CD8-positive, alpha-beta memory T cell (primary cell): ENCODE data around the gene DLX3. TPM values are rescaled to one million over a fixed set of nuclear protein-coding genes. Genes with fewer than 3 reads are reported as not detected.

Source experiments
- CTCF ChIA-PET: fragments of 350-600 bp; sonication (Branson Sonifier 250); formaldehyde crosslinking; loops from one replicate; lab custom pipeline; 2021; ENCODE audit warnings: antibody characterized with exemption; lab: Charles Lee
- POLR2A ChIA-PET: fragments of 350-600 bp; sonication (Branson Sonifier 250); formaldehyde crosslinking; loops from one replicate; lab custom pipeline; 2021; ENCODE audit warnings: antibody characterized with exemption; lab: Charles Lee
- DNase-seq, 5 donors: peaks; one replicate each; pipeline versions ENCODE4 v3.0.0 to v3.0.0-alpha.2; 2020 to 2022; ENCODE audit warnings: mixed read lengths in 1 of 5
- H3K27ac ChIP-seq: one replicate; pipeline ENCODE4 v1.7.0; 2013; ENCODE audit warnings: low read depth, mild to moderate bottlenecking, low read length, moderate library complexity
- H3K27me3 ChIP-seq: 2 replicates; pipeline ENCODE4 v1.7.0; 2013; ENCODE audit warnings: low read length, mild to moderate bottlenecking; ENCODE audit not compliant: insufficient read depth, poor library complexity, severe bottlenecking
- H3K36me3 ChIP-seq: 2 replicates; pipeline ENCODE4 v1.7.0; 2013; ENCODE audit warnings: mild to moderate bottlenecking, low read length, moderate library complexity; ENCODE audit not compliant: insufficient read depth
- H3K4me1 ChIP-seq: 2 replicates; pipeline ENCODE4 v1.7.0; 2013; ENCODE audit warnings: mild to moderate bottlenecking, low read length, moderate library complexity; ENCODE audit not compliant: insufficient read depth
- H3K4me3 ChIP-seq: 2 replicates; pipeline ENCODE4 v1.7.0; 2013; ENCODE audit warnings: mild to moderate bottlenecking, low read length
- H3K9me3 ChIP-seq: 2 replicates; pipeline ENCODE4 v1.7.0; 2013; ENCODE audit warnings: mild to moderate bottlenecking, low read length
- H3K27ac Mint-ChIP-seq, 8 donors: one replicate each; pipeline ENCODE4 v1.8.0; 2020 to 2021; ENCODE audit warnings: mixed read lengths in 8 of 8, mild to moderate bottlenecking in 6 of 8, inconsistent platforms in 3 of 8, moderate library complexity in 3 of 8
- H3K27me3 Mint-ChIP-seq, 2 donors: one replicate each; pipeline ENCODE4 v1.8.0; 2020 to 2021; ENCODE audit warnings: mixed read lengths in 2 of 2, mild to moderate bottlenecking in 1 of 2, moderate library complexity in 1 of 2
- H3K36me3 Mint-ChIP-seq, 3 donors: one replicate each; pipeline ENCODE4 v1.8.0; 2020 to 2021; ENCODE audit warnings: mixed read lengths in 3 of 3, inconsistent platforms in 1 of 3, mild to moderate bottlenecking in 1 of 3
- H3K4me1 Mint-ChIP-seq, 3 donors: one replicate each; pipeline ENCODE4 v1.8.0; 2020 to 2021; ENCODE audit warnings: mixed read lengths in 3 of 3, inconsistent platforms in 1 of 3, mild to moderate bottlenecking in 1 of 3
- H3K4me3 Mint-ChIP-seq, 7 donors: one replicate each; pipeline ENCODE4 v1.8.0; 2020 to 2021; ENCODE audit warnings: mixed read lengths in 7 of 7, mild to moderate bottlenecking in 6 of 7, moderate library complexity in 4 of 7, inconsistent platforms in 2 of 7
- H3K9me3 Mint-ChIP-seq, 5 donors: one replicate each; pipeline ENCODE4 v1.8.0; 2020 to 2022; ENCODE audit warnings: mixed read lengths in 5 of 5, mild to moderate bottlenecking in 3 of 5, moderate library complexity in 2 of 5, inconsistent platforms in 1 of 5
- polyA plus RNA-seq: library from polyadenylated mRNA; unstranded; fragments of 300-500 nt; fragmentation: Illumina TruSeq; gene quantifications from one replicate; pipeline ENCODE4 v1.2.3, GENCODE V29; 2021
- total RNA-seq, 2 experiments: library from RNA; stranded (reverse); gene quantifications; one replicate each; pipeline ENCODE4 v1.2.3, GENCODE V29; 2021

Gene DLX3
- total and polyA plus RNA-seq, 3 experiments from 2014 or later, result 0.15 TPM; not detected in 2

GRCh38 chr17:50003911-50004310 is 8.9 kb upstream of the DLX3 start:
- ChIA-PET POLR2A (no interaction called here), CTCF (no interaction called here)
- Histone ChIP-seq H3K4me1 (no peaks in the 10 kb centered on the region), H3K36me3 (no peaks in the 10 kb centered on the region), H3K27me3 (peaks cover 20% of the 10 kb centered on the region), H3K27ac (no peak overlapping the region), H3K4me3 (no peak overlapping the region), H3K9me3 (no peaks in the 10 kb centered on the region)
- peaks cover 0 to 2% (median 2%) of the 10 kb centered on the region in 5 donors for H3K9me3 Mint-ChIP-seq
- no peak overlapping the region for H3K27ac Mint-ChIP-seq
- no peaks in the 10 kb centered on the region for H3K4me1 Mint-ChIP-seq
- DNase-seq, result no peak
- peaks cover 23 to 55% of the 10 kb centered on the region in 2 donors for H3K27me3 Mint-ChIP-seq
- H3K36me3 Mint-ChIP-seq, result no peaks in the 10 kb centered on the region
- no peak overlapping the region for H3K4me3 Mint-ChIP-seq

- Mint-ChIP-seq H3K9me3 (peaks cover 0 to 2% (median 0%) of the 10 kb centered on the region in 5 donors), H3K4me1 (peaks cover 21 to 35% (median 26%) of the 10 kb centered on the region in 3 donors), H3K27ac (no peak overlapping the region), H3K4me3 (no peak overlapping the region), H3K27me3 (peaks cover 52 to 80% of the 10 kb centered on the region in 2 donors), H3K36me3 (no peaks in the 10 kb centered on the region)
- H3K27ac ChIP-seq, result no peak overlapping the region
- ChIA-PET CTCF (interaction anchor here (0.5 to 7.3 kb wide), 34 partner anchors 9 to 584 kb away, joined by 3 to 159 read pairs (median 5); partner anchors contain the start of genes PDK2, PHB1 and SLC35B1), POLR2A (interaction anchor here (0.6 kb wide), 1 partner anchor 299 kb away, joined by 3 read pairs; no protein-coding TSS in a partner anchor)
- H3K4me1 ChIP-seq, result peaks cover 21% of the 10 kb centered on the region
- no peaks in the 10 kb centered on the region for H3K36me3 ChIP-seq
- no peak for DNase-seq
- H3K9me3 ChIP-seq, result no peaks in the 10 kb centered on the region
- H3K27me3 ChIP-seq, result peaks cover 53% of the 10 kb centered on the region
- H3K4me3 ChIP-seq, result no peak overlapping the region
Measured at GRCh38 chr17:49998836-49999511, 4.0 kb upstream of the DLX3 start.

GRCh38 chr17:49997773-49998703 is 3.0 kb upstream of the DLX3 start:
- H3K4me1 ChIP-seq, result peaks cover 22% of the 10 kb centered on the region
- no peak overlapping the region for H3K4me3 ChIP-seq
- peak; percentile 72 to 89 (median 80) for DNase-seq
- H3K4me1 Mint-ChIP-seq, result peaks cover 25 to 39% (median 29%) of the 10 kb centered on the region in 3 donors
- H3K9me3 ChIP-seq, result no peaks in the 10 kb centered on the region
- no peak overlapping the region for H3K4me3 Mint-ChIP-seq
- peaks cover 59% of the 10 kb centered on the region for H3K27me3 ChIP-seq
- H3K27me3 Mint-ChIP-seq, result peaks cover 53 to 80% of the 10 kb centered on the region in 2 donors
- ChIA-PET CTCF (interaction anchor here (0.5 to 7.3 kb wide), 45 partner anchors 8 to 583 kb away, joined by 3 to 159 read pairs (median 5); partner anchors contain the start of genes PDK2, PHB1 and SLC35B1), POLR2A (interaction anchor here (0.6 kb wide), 1 partner anchor 300 kb away, joined by 3 read pairs; no protein-coding TSS in a partner anchor)
- H3K27ac Mint-ChIP-seq, result no peak overlapping the region
- H3K36me3 ChIP-seq, result no peaks in the 10 kb centered on the region
- H3K9me3 Mint-ChIP-seq, result peaks cover 0 to 2% (median 0%) of the 10 kb centered on the region in 5 donors
- no peak overlapping the region for H3K27ac ChIP-seq
- H3K36me3 Mint-ChIP-seq, result no peaks in the 10 kb centered on the region

GRCh38 chr17:49997301-49997650 is 2.3 kb upstream of the DLX3 start:
- no peak overlapping the region for H3K4me3 ChIP-seq
- H3K4me1 Mint-ChIP-seq, result peaks cover 25 to 43% (median 32%) of the 10 kb centered on the region in 3 donors
- ChIA-PET CTCF (interaction anchor here (0.7 to 7.3 kb wide), 36 partner anchors 8 to 585 kb away, joined by 3 to 159 read pairs (median 6); partner anchors contain the start of genes PDK2 and SLC35B1), POLR2A (interaction anchor here (1.5 kb wide), 1 partner anchor 45 kb away, joined by 7 read pairs; no protein-coding TSS in a partner anchor)
- no peaks in the 10 kb centered on the region for H3K36me3 ChIP-seq
- no peaks in the 10 kb centered on the region for H3K9me3 ChIP-seq
- peaks cover 22% of the 10 kb centered on the region for H3K4me1 ChIP-seq
- H3K36me3 Mint-ChIP-seq, result no peaks in the 10 kb centered on the region
- H3K27ac ChIP-seq, result no peak overlapping the region
- H3K9me3 Mint-ChIP-seq, result peaks cover 0 to 2% (median 0%) of the 10 kb centered on the region in 5 donors
- DNase-seq, result no peak
- H3K27ac Mint-ChIP-seq, result peak overlapping the region in 1 of 8 donors; percentile 26
- peaks cover 66% of the 10 kb centered on the region for H3K27me3 ChIP-seq
- peaks cover 53 to 82% of the 10 kb centered on the region in 2 donors for H3K27me3 Mint-ChIP-seq
- H3K4me3 Mint-ChIP-seq, result peak overlapping the region in 2 of 7 donors; percentile 31 to 44

GRCh38 chr17:49996495-49997300 is 1.7 kb upstream of the DLX3 start:
- peaks cover 0 to 2% (median 0%) of the 10 kb centered on the region in 5 donors for H3K9me3 Mint-ChIP-seq
- no peaks in the 10 kb centered on the region for H3K36me3 Mint-ChIP-seq
- peak; percentile 44 to 70 (median 60) for DNase-seq
- peak overlapping the region; percentile 15 to 74 (median 55) for H3K4me3 Mint-ChIP-seq
- H3K27me3 ChIP-seq, result peaks cover 72% of the 10 kb centered on the region
- ChIA-PET CTCF (interaction anchor here (0.6 to 7.3 kb wide), 49 partner anchors 9 to 584 kb away, joined by 3 to 159 read pairs (median 4); partner anchors contain the start of genes ITGA3, PDK2 and SLC35B1), POLR2A (interaction anchor here (1.5 kb wide), 1 partner anchor 44 kb away, joined by 7 read pairs; no protein-coding TSS in a partner anchor)
- peaks cover 56 to 80% of the 10 kb centered on the region in 2 donors for H3K27me3 Mint-ChIP-seq
- H3K36me3 ChIP-seq, result no peaks in the 10 kb centered on the region
- H3K4me1 Mint-ChIP-seq, result peaks cover 25 to 43% (median 32%) of the 10 kb centered on the region in 3 donors
- H3K4me3 ChIP-seq, result no peak overlapping the region
- H3K27ac ChIP-seq, result no peak overlapping the region
- H3K27ac Mint-ChIP-seq, result peak overlapping the region in 2 of 8 donors; percentile 26 to 68
- H3K9me3 ChIP-seq, result no peaks in the 10 kb centered on the region
- H3K4me1 ChIP-seq, result peaks cover 22% of the 10 kb centered on the region

- Mint-ChIP-seq H3K9me3 (peaks cover 0 to 2% (median 0%) of the 10 kb centered on the region in 5 donors), H3K4me3 (peak overlapping the region in 5 of 7 donors; percentile 15 to 67 (median 37)), H3K36me3 (no peaks in the 10 kb centered on the region), H3K27ac (peak overlapping the region in 1 of 8 donors; percentile 68), H3K4me1 (peaks cover 25 to 43% (median 32%) of the 10 kb centered on the region in 3 donors), H3K27me3 (peaks cover 53 to 80% of the 10 kb centered on the region in 2 donors)
- Histone ChIP-seq H3K9me3 (no peaks in the 10 kb centered on the region), H3K36me3 (no peaks in the 10 kb centered on the region), H3K27me3 (peaks cover 72% of the 10 kb centered on the region), H3K4me1 (peaks cover 22% of the 10 kb centered on the region), H3K27ac (no peak overlapping the region), H3K4me3 (no peak overlapping the region)
- POLR2A ChIA-PET, result interaction anchor here (1.5 kb wide), 1 partner anchor 44 kb away, joined by 7 read pairs; no protein-coding TSS in a partner anchor
- CTCF ChIA-PET, result interaction anchor here (0.6 to 7.3 kb wide), 45 partner anchors 9 to 584 kb away, joined by 3 to 159 read pairs (median 5); partner anchors contain the start of genes ITGA3 and SLC35B1
- DNase-seq, result peak in 1 of 5 donors; percentile 27
Measured at GRCh38 chr17:49996121-49996494, 1.1 kb upstream of the DLX3 start.
